HCT116 (cell line): ENCODE measurements around the gene SYTL4. TPM values are rescaled to one million over a fixed set of nuclear protein-coding genes. Genes with fewer than 3 reads are reported as not detected.

Experiments
- ATAC-seq: fragments of 200-7000 bp; cut with Tn5 transposase; 2 replicates; pipeline ENCODE4 v1.9.1; 2020; ENCODE audit warnings: mild to moderate bottlenecking, moderate library complexity
- BruUV-seq: library from RNA; stranded (reverse); fragments of 400-500 nt; replicated peaks from 2 replicates; lab custom pipeline; 2021; lab: Mats Ljungman, UMichigan
- CTCF ChIA-PET: fragments of 300-600 bp; sonication (Branson Sonifier 250); formaldehyde crosslinking; loops from one replicate; lab custom pipeline; 2021; ENCODE audit warnings: antibody characterized with exemption; lab: Charles Lee
- POLR2A ChIA-PET: fragments of 300-600, 350-600 bp; sonication (Branson Sonifier 250); formaldehyde crosslinking; loops from one replicate; lab custom pipeline; 2021; ENCODE audit warnings: antibody characterized with exemption; lab: Charles Lee
- RAD21 ChIA-PET, 2 experiments: fragments of 300-600 bp; sonication (Branson Sonifier 250); formaldehyde crosslinking; loops; one replicate each; lab custom pipeline; 2023; ENCODE audit warnings: low total read pairs in 2 of 2; ENCODE audit not compliant: uncharacterized antibody in 2 of 2, unreplicated experiment in 2 of 2, low non-redundant PET in 1 of 2; lab: Charles Lee
- DNase-seq: peaks from one replicate; pipeline ENCODE4 v3.0.0-alpha.2; 2010; ENCODE audit warnings: low read depth, low spot score
- H2AFZ ChIP-seq: fragments of 200-600 bp; shearing (Covaris generic), sonication (generic); 2 replicates; pipeline ENCODE4 v1.6.1; 2017; ENCODE audit warnings: low read depth, mixed run types, mixed read lengths, antibody characterized with exemption, low read length; ENCODE audit not compliant: poor library complexity, severe bottlenecking
- H3K27ac ChIP-seq: 2 replicates; pipeline ENCODE4 v1.5.1; 2012; ENCODE audit warnings: low read depth, low read length
- H3K27me3 ChIP-seq: fragments of 200-600 bp; sonication (generic); 2 replicates; pipeline ENCODE4 v1.6.1; 2016; ENCODE audit warnings: mixed run types, low read length, mixed read lengths; ENCODE audit not compliant: insufficient read depth
- H3K36me3 ChIP-seq, 2 experiments: fragments of 200-500 bp in 1 of 2; fragments of 200-600 bp in 1 of 2; sonication (Bioruptor generic) in 1 of 2; sonication (generic) in 1 of 2; 2 replicates each; pipeline versions ENCODE4 v1.5.1 to v1.6.1; 2014 to 2016; ENCODE audit warnings: low read length in 2 of 2, inconsistent platforms in 1 of 2, mixed read lengths in 1 of 2, mixed run types in 1 of 2; ENCODE audit not compliant: insufficient read depth in 2 of 2, control insufficient read depth in 1 of 2
- H3K4me1 ChIP-seq, 2 experiments: fragments of 200-600 bp in 1 of 2; sonication (generic) in 1 of 2; 2 replicates each; pipeline versions ENCODE4 v1.5.1 to v1.6.1; 2012 to 2017; ENCODE audit warnings: low read length in 2 of 2, inconsistent platforms in 1 of 2, mild to moderate bottlenecking in 1 of 2, mixed read lengths in 1 of 2, mixed run types in 1 of 2, moderate library complexity in 1 of 2; ENCODE audit not compliant: insufficient read depth in 2 of 2, control insufficient read depth in 1 of 2
- H3K4me2 ChIP-seq: fragments of 200-600 bp; sonication (generic); 2 replicates; pipeline ENCODE4 v1.6.1; 2017; ENCODE audit warnings: mixed run types, low read length, mixed read lengths
- H3K4me3 ChIP-seq, 2 experiments: fragments of 200-600 bp in 1 of 2; sonication (generic) in 1 of 2; replicated peaks in 1 of 2; 2 replicates each; pipeline ENCODE4 v1.5.1; 2011 to 2016; ENCODE audit warnings: low read length in 2 of 2, control low read depth in 1 of 2, low read depth in 1 of 2, mild to moderate bottlenecking in 1 of 2, mixed read lengths in 1 of 2, mixed run types in 1 of 2
- H3K79me2 ChIP-seq: fragments of 200-600 bp; sonication (generic); 2 replicates; pipeline ENCODE4 v1.6.1; 2017; ENCODE audit warnings: mild to moderate bottlenecking, mixed run types, low read length, moderate library complexity, mixed read lengths; ENCODE audit not compliant: insufficient read depth
- H3K9ac ChIP-seq: fragments of 200-600 bp; sonication (generic); 2 replicates; pipeline ENCODE4 v1.6.1; 2016; ENCODE audit warnings: low read length, mixed read lengths
- H3K9me2 ChIP-seq: fragments of 200-600 bp; sonication (generic), shearing (Covaris generic); 2 replicates; pipeline ENCODE4 v1.6.1; 2017; ENCODE audit warnings: mixed run types, mild to moderate bottlenecking, moderate library complexity; ENCODE audit not compliant: insufficient read depth
- H3K9me3 ChIP-seq, 2 experiments: fragments of 200-500 bp in 1 of 2; fragments of 200-600 bp in 1 of 2; sonication (Bioruptor generic) in 1 of 2; sonication (generic) in 1 of 2; 2 replicates each; pipeline ENCODE4 v1.6.1; 2014 to 2017; ENCODE audit warnings: low read length in 2 of 2, mixed read lengths in 2 of 2, inconsistent platforms in 1 of 2, low read depth in 1 of 2, mild to moderate bottlenecking in 1 of 2, mixed run types in 1 of 2, moderate library complexity in 1 of 2; ENCODE audit not compliant: control insufficient read depth in 1 of 2, insufficient read depth in 1 of 2
- H4K20me1 ChIP-seq: fragments of 200-600 bp; sonication (generic), shearing (Covaris generic); 2 replicates; pipeline ENCODE4 v1.6.1; 2017; ENCODE audit warnings: mixed run types, mild to moderate bottlenecking, moderate library complexity; ENCODE audit not compliant: insufficient read depth
- CBX3 ChIP-seq: IDR thresholded peaks from 2 replicates; pipeline ENCODE4 v1.6.1; 2012; ENCODE audit warnings: low read depth
- CEBPB ChIP-seq: IDR thresholded peaks from 2 replicates; pipeline ENCODE4 v1.6.1; 2012; ENCODE audit warnings: low read depth
- POLR2AphosphoS5 ChIP-seq: IDR thresholded peaks from 2 replicates; pipeline ENCODE4 v1.6.1; 2011; ENCODE audit warnings: mild to moderate bottlenecking, low read depth, low read length, moderate library complexity
- RAD21 ChIP-seq: IDR thresholded peaks from 2 replicates; pipeline ENCODE4 v1.6.1; 2012; ENCODE audit warnings: low read depth, mild to moderate bottlenecking
- SIN3A ChIP-seq: IDR thresholded peaks from 2 replicates; pipeline ENCODE4 v1.6.1; 2012; ENCODE audit warnings: low read depth
- intact Hi-C: fragments of 100-400 bp; cut with micrococcal nuclease; formaldehyde crosslinking; loops from 2 replicates; pipeline ENCODE4 v1.10.0; 2022
- total RNA-seq: library from RNA; stranded (reverse); gene quantifications from one replicate; pipeline ENCODE4 v1.2.1, GENCODE V29; 2021; ENCODE audit not compliant: unreplicated experiment
- TF ChIP-seq, protein P1 (sequence below), 3 experiments: fragments of 200-600 bp in 1 of 3; sonication (generic) in 1 of 3; IDR thresholded peaks in 2 of 3; conservative IDR thresholded peaks in 1 of 3; 2 replicates each; pipeline ENCODE4 v1.5.1; 2012 to 2017; ENCODE audit warnings: low read depth in 2 of 3, low read length in 2 of 3, antibody characterized with exemption in 1 of 3, borderline replicate concordance in 1 of 3, control low read depth in 1 of 3, mild to moderate bottlenecking in 1 of 3, mixed read lengths in 1 of 3, mixed run types in 1 of 3, moderate library complexity in 1 of 3; ENCODE audit not compliant: insufficient read depth in 1 of 3
- TF ChIP-seq, protein P2 (sequence below): IDR thresholded peaks from 2 replicates; pipeline ENCODE4 v1.6.1; 2011; ENCODE audit warnings: mild to moderate bottlenecking, low read length, moderate library complexity; ENCODE audit not compliant: insufficient replicate concordance; ENCODE audit errors: extremely low read depth

The SYTL4 gene
- total RNA-seq, 1 experiment from 2014 or later: 8.8 TPM

GRCh38 chrX:100636321-100636991 lies 95.5 kb downstream of the SYTL4 start, which contains the start of gene TSPAN6:
TSPAN6 (minus strand) TSS chrX:100636806; CDS start chrX:100636694, 112 bp downstream.
- peak within 1 kb of the TSS; percentile 52; the same call in 1 of the 2 replicates for H3K27ac ChIP-seq
- H3K27me3 ChIP-seq: no peaks in the 10 kb centered on the region
- ChIA-PET CTCF (interaction anchor here (0.6 to 1.8 kb wide), 9 partner anchors 10 to 806 kb away, joined by 3 to 11 read pairs (median 4); no protein-coding TSS in a partner anchor), RAD21 (no interaction called here), POLR2A (interaction anchor here (1.0 to 1.2 kb wide), 2 partner anchors 11 to 21 kb away, joined by 3 to 5 read pairs; no protein-coding TSS in a partner anchor)
- no peaks in the 10 kb centered on the region for H3K9me2 ChIP-seq
- peaks cover 0 to 9% of the 10 kb centered on the region in 2 experiments; a peak in 1 of 4 replicates for H3K4me1 ChIP-seq
- no peaks in the 10 kb centered on the region for H3K79me2 ChIP-seq
- DNase-seq (peak; percentile 81), ATAC-seq (peak; percentile 99)
- intact Hi-C loops: no loop called here
- no peaks in the 10 kb centered on the region for H3K9me3 ChIP-seq
- H3K4me3 ChIP-seq: peak within 1 kb of the TSS; percentile 61 to 66
- H3K9ac ChIP-seq: peak within 1 kb of the TSS; percentile 77
- peak within 1 kb of the TSS; percentile 75 for H3K4me2 ChIP-seq
- H4K20me1 ChIP-seq: no peaks in the 10 kb centered on the region
- BruUV-seq: TSS peak; percentile 70
- TF ChIP-seq SIN3A (no peak), CBX3 (0 out of 2 replicates have a peak, but pooled peaks have one; percentile 52), CEBPB (no peak), RAD21 (peak; percentile 46), POLR2AphosphoS5 (peak; percentile 72)
- TF ChIP-seq, protein P1, sequence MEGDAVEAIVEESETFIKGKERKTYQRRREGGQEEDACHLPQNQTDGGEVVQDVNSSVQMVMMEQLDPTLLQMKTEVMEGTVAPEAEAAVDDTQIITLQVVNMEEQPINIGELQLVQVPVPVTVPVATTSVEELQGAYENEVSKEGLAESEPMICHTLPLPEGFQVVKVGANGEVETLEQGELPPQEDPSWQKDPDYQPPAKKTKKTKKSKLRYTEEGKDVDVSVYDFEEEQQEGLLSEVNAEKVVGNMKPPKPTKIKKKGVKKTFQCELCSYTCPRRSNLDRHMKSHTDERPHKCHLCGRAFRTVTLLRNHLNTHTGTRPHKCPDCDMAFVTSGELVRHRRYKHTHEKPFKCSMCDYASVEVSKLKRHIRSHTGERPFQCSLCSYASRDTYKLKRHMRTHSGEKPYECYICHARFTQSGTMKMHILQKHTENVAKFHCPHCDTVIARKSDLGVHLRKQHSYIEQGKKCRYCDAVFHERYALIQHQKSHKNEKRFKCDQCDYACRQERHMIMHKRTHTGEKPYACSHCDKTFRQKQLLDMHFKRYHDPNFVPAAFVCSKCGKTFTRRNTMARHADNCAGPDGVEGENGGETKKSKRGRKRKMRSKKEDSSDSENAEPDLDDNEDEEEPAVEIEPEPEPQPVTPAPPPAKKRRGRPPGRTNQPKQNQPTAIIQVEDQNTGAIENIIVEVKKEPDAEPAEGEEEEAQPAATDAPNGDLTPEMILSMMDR (IDR thresholded peaks at IDR 0.05 in 2 of 3, conservative IDR thresholded peaks at IDR 0.05 in 1 of 3; ENCODE audit: borderline replicate concordance in 1 of 3, insufficient read depth in 1 of 3, low read depth in 2 of 3, low read length in 2 of 3): peak; percentile 45 to 58 (median 49); a peak in 5 of 6 replicates
- TF ChIP-seq, protein P2, sequence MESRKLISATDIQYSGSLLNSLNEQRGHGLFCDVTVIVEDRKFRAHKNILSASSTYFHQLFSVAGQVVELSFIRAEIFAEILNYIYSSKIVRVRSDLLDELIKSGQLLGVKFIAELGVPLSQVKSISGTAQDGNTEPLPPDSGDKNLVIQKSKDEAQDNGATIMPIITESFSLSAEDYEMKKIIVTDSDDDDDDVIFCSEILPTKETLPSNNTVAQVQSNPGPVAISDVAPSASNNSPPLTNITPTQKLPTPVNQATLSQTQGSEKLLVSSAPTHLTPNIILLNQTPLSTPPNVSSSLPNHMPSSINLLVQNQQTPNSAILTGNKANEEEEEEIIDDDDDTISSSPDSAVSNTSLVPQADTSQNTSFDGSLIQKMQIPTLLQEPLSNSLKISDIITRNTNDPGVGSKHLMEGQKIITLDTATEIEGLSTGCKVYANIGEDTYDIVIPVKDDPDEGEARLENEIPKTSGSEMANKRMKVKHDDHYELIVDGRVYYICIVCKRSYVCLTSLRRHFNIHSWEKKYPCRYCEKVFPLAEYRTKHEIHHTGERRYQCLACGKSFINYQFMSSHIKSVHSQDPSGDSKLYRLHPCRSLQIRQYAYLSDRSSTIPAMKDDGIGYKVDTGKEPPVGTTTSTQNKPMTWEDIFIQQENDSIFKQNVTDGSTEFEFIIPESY: no peak
- no peaks in the 10 kb centered on the region; a peak in 2 of 4 replicates for H3K36me3 ChIP-seq
- H2AFZ ChIP-seq: peak within 1 kb of the TSS; percentile 88
